HCT116 (cell line): ENCODE measurements around the gene HAGH.
A peak's percentile ranks its signal among the peaks of the same experiment; 100 is the strongest.

Experiments used
- CBX3 ChIP-seq: IDR thresholded peaks from 2 replicates; pipeline ENCODE4 v1.6.1; 2012; ENCODE audit warnings: low read depth
- CEBPB ChIP-seq: IDR thresholded peaks from 2 replicates; pipeline ENCODE4 v1.6.1; 2012; ENCODE audit warnings: low read depth
- EZH2 ChIP-seq: fragments of 200-600 bp; sonication (generic); IDR thresholded peaks from 2 replicates; pipeline ENCODE4 v1.6.1; 2017; ENCODE audit warnings: antibody characterized with exemption, mixed run types
- EZH2phosphoT487 ChIP-seq: fragments of 200-600 bp; IDR thresholded peaks from 2 replicates; pipeline ENCODE4 v1.6.1; 2018; ENCODE audit warnings: antibody characterized with exemption, borderline replicate concordance
- POLR2A ChIP-seq: IDR thresholded peaks from 2 replicates; pipeline ENCODE4 v1.7.0; 2011; ENCODE audit warnings: borderline replicate concordance; ENCODE audit not compliant: insufficient read depth, insufficient read length; ENCODE audit errors: extremely low read depth
- SIN3A ChIP-seq: IDR thresholded peaks from 2 replicates; pipeline ENCODE4 v1.6.1; 2012; ENCODE audit warnings: low read depth
- ZNF274 ChIP-seq: fragments of 200-500 bp; sonication (Bioruptor generic); IDR thresholded peaks from 2 replicates; pipeline ENCODE4 v1.6.1; 2014; ENCODE audit warnings: mild to moderate bottlenecking, low read depth, low read length, inconsistent platforms
- TF ChIP-seq, protein P1 (sequence below), 3 experiments: fragments of 200-600 bp in 1 of 3; sonication (generic) in 1 of 3; IDR thresholded peaks in 2 of 3; conservative IDR thresholded peaks in 1 of 3; 2 replicates each; pipeline ENCODE4 v1.5.1; 2012 to 2017; ENCODE audit warnings: low read depth in 2 of 3, low read length in 2 of 3, antibody characterized with exemption in 1 of 3, borderline replicate concordance in 1 of 3, control low read depth in 1 of 3, mild to moderate bottlenecking in 1 of 3, mixed read lengths in 1 of 3, mixed run types in 1 of 3, moderate library complexity in 1 of 3; ENCODE audit not compliant: insufficient read depth in 1 of 3
- TF ChIP-seq, protein P2 (sequence below): IDR thresholded peaks from 2 replicates; pipeline ENCODE4 v1.6.1; 2011; ENCODE audit warnings: mild to moderate bottlenecking, low read length, moderate library complexity; ENCODE audit not compliant: insufficient replicate concordance; ENCODE audit errors: extremely low read depth

DNA sequence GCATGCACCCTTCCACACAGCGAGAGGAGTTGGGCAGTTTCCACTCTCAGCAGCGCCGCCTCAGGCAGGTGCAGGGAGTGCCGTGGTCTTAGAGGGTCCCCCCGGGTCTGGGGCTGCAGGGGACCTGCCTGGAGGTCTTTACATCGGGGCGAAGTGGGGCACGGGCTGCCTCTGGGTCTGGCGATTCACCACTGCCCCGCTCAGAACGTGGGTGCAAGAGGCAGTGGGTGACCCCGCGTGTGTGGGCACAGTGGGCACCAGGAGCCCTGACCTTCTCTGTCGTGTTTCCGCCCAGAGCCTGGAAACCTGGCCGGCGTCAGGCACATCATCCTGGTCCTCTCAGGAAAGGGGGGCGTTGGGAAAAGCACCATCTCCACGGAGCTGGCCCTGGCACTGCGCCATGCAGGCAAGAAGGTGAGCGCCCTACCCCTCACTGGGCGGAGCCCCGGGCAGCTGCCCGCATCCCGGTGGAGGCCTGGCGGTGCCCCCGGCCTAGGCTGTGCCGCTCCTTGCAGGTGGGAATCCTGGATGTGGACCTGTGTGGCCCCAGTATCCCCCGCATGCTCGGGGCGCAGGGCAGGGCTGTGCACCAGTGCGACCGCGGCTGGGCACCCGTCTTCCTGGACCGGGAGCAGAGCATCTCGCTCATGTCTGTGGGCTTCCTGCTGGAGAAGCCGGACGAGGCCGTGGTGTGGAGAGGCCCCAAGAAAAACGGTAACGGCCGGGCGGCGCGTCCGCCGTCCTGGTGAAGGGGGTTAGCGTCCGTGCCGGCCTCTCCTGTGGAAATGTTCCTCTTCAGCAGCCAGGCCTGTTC lies 40.2 kb downstream of the HAGH start:
- TF ChIP-seq, protein P1, sequence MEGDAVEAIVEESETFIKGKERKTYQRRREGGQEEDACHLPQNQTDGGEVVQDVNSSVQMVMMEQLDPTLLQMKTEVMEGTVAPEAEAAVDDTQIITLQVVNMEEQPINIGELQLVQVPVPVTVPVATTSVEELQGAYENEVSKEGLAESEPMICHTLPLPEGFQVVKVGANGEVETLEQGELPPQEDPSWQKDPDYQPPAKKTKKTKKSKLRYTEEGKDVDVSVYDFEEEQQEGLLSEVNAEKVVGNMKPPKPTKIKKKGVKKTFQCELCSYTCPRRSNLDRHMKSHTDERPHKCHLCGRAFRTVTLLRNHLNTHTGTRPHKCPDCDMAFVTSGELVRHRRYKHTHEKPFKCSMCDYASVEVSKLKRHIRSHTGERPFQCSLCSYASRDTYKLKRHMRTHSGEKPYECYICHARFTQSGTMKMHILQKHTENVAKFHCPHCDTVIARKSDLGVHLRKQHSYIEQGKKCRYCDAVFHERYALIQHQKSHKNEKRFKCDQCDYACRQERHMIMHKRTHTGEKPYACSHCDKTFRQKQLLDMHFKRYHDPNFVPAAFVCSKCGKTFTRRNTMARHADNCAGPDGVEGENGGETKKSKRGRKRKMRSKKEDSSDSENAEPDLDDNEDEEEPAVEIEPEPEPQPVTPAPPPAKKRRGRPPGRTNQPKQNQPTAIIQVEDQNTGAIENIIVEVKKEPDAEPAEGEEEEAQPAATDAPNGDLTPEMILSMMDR (IDR thresholded peaks at IDR 0.05 in 2 of 3, conservative IDR thresholded peaks at IDR 0.05 in 1 of 3; ENCODE audit: borderline replicate concordance in 1 of 3, insufficient read depth in 1 of 3, low read depth in 2 of 3, low read length in 2 of 3), result 0 out of 6 replicates have a peak, but pooled peaks of 1 of the 3 experiments have one; percentile 21
- TF ChIP-seq POLR2A, result no peak
- no peak for TF ChIP-seq CEBPB
- no peak for TF ChIP-seq ZNF274
- TF ChIP-seq SIN3A, result no peak
- no peak for TF ChIP-seq EZH2
- TF ChIP-seq CBX3, result no peak
- TF ChIP-seq EZH2phosphoT487, result no peak
- TF ChIP-seq, protein P2, sequence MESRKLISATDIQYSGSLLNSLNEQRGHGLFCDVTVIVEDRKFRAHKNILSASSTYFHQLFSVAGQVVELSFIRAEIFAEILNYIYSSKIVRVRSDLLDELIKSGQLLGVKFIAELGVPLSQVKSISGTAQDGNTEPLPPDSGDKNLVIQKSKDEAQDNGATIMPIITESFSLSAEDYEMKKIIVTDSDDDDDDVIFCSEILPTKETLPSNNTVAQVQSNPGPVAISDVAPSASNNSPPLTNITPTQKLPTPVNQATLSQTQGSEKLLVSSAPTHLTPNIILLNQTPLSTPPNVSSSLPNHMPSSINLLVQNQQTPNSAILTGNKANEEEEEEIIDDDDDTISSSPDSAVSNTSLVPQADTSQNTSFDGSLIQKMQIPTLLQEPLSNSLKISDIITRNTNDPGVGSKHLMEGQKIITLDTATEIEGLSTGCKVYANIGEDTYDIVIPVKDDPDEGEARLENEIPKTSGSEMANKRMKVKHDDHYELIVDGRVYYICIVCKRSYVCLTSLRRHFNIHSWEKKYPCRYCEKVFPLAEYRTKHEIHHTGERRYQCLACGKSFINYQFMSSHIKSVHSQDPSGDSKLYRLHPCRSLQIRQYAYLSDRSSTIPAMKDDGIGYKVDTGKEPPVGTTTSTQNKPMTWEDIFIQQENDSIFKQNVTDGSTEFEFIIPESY, result no peak
